Ammon's horn (tissue), 1 donor: ENCODE results near the gene CEMP1.
A peak's percentile ranks its signal among the peaks of the same experiment; 100 is the strongest.

Experiments used
- DNase-seq: peaks from one replicate; pipeline ENCODE4 v3.0.0-alpha.2; 2016; ENCODE audit warnings: low spot score

The CEMP1 gene

GRCh38 chr16:2501946-2502895, 29.0 kb downstream of the CEMP1 start:
- no peak for DNase-seq

- peak; percentile 94 for DNase-seq
Observed at GRCh38 chr16:2500918-2501750, 30.1 kb downstream of the CEMP1 start.

- DNase-seq: no peak
Observed at GRCh38 chr16:2500430-2500917, 30.7 kb downstream of the CEMP1 start.

- no peak for DNase-seq
Observed at GRCh38 chr16:2499890-2500429, 31.2 kb downstream of the CEMP1 start.

- DNase-seq: no peak
Observed at GRCh38 chr16:2499454-2499853, 31.8 kb downstream of the CEMP1 start.

- no peak for DNase-seq
Observed at GRCh38 chr16:2498531-2499253, 32.5 kb downstream of the CEMP1 start.

GRCh38 chr16:2497695-2498484, 33.3 kb downstream of the CEMP1 start:
- DNase-seq: no peak

- DNase-seq: no peak
Observed at GRCh38 chr16:2497116-2497630, 34.0 kb downstream of the CEMP1 start.

- DNase-seq: no peak
Observed at GRCh38 chr16:2496223-2497115, 34.7 kb downstream of the CEMP1 start.

- DNase-seq: no peak
Observed at GRCh38 chr16:2495041-2495440, 36.2 kb downstream of the CEMP1 start.

GRCh38 chr16:2494616-2495015, 36.6 kb downstream of the CEMP1 start:
- DNase-seq: no peak

- DNase-seq: no peak
Observed at GRCh38 chr16:2493605-2494004, 37.6 kb downstream of the CEMP1 start.

GRCh38 chr16:2492292-2492691, 38.9 kb downstream of the CEMP1 start:
- no peak for DNase-seq

- no peak for DNase-seq
Observed at GRCh38 chr16:2490190-2491105, 40.8 kb downstream of the CEMP1 start.

- no peak for DNase-seq
Observed at GRCh38 chr16:2489581-2489980, 41.6 kb downstream of the CEMP1 start.

GRCh38 chr16:2487903-2488531, 43.2 kb downstream of the CEMP1 start:
- DNase-seq: no peak

GRCh38 chr16:2487517-2487842, 43.7 kb downstream of the CEMP1 start:
- DNase-seq: no peak
